ENCODE results near the gene SLC22A23.
A peak's percentile ranks its signal among the peaks of the same experiment; 100 is the strongest.

GRCh38 chr6:3356056-3356823 lies 100.6 kb downstream of the SLC22A23 start:
- TF ChIP-seq CTCF (IDR thresholded peaks at IDR 0.05 in 4 of 5, conservative IDR thresholded peaks at IDR 0.05 in 1 of 5) (no peak), POLR2A (IDR thresholded peaks at IDR 0.05) (peak in 1 of 2 donors; percentile 44)

Measured in gastrocnemius medialis (tissue), 4 donors.